Vagina (tissue), 2 donors: ENCODE data around the gene SDE2.

ENCODE experiments used
- POLR2A ChIP-seq, 2 donors: fragments of 450-650 bp; IDR thresholded peaks; one replicate each; pipeline ENCODE4 v1.6.1; 2017; ENCODE audit warnings: antibody characterized with exemption in 2 of 2, mild to moderate bottlenecking in 2 of 2, moderate library complexity in 2 of 2
- TF ChIP-seq, protein P1 (sequence below), 3 experiments: fragments of 450-650 bp in 2 of 3; fragments of 200-600 bp in 1 of 3; sonication (generic) in 1 of 3; IDR thresholded peaks; one replicate each; pipeline ENCODE4 v1.5.1; 2017 to 2019; ENCODE audit warnings: antibody characterized with exemption in 3 of 3, mild to moderate bottlenecking in 2 of 3, moderate library complexity in 2 of 3

DNA sequence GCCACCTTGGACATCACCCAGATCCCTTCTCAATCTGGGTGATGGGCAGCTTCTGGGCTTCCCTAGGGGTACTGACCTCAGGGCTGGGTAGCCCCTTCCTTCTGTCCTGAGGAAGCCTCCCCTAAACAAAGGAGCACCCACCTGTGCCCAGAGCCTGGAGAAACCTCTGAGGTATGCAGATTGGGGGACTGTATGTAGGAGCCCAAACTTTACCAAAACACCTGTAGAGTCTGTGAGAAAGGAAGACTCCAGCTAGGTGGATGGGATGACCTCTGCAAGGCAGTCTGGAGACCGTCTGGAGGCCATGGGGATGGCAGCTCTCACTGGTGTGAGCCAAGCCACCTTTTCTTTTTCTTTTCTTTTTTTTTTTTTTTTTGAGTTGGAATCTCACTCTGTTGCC is 44.4 kb downstream of the SDE2 start:
- TF ChIP-seq, protein P1, sequence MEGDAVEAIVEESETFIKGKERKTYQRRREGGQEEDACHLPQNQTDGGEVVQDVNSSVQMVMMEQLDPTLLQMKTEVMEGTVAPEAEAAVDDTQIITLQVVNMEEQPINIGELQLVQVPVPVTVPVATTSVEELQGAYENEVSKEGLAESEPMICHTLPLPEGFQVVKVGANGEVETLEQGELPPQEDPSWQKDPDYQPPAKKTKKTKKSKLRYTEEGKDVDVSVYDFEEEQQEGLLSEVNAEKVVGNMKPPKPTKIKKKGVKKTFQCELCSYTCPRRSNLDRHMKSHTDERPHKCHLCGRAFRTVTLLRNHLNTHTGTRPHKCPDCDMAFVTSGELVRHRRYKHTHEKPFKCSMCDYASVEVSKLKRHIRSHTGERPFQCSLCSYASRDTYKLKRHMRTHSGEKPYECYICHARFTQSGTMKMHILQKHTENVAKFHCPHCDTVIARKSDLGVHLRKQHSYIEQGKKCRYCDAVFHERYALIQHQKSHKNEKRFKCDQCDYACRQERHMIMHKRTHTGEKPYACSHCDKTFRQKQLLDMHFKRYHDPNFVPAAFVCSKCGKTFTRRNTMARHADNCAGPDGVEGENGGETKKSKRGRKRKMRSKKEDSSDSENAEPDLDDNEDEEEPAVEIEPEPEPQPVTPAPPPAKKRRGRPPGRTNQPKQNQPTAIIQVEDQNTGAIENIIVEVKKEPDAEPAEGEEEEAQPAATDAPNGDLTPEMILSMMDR (IDR thresholded peaks at IDR 0.05), result no peak
- no peak for TF ChIP-seq POLR2A (IDR thresholded peaks at IDR 0.05)
